HG03354 (cell line): Measurements from ENCODE around the gene SMG6.

Source experiments
- ATAC-seq: cut with Tn5 transposase; IDR thresholded peaks from one replicate; pipeline ENCODE4 v1.9.1; 2021; ENCODE audit warnings: mild to moderate bottlenecking; ENCODE audit not compliant: unreplicated experiment, poor library complexity, severe bottlenecking

SMG6 gene

DNA sequence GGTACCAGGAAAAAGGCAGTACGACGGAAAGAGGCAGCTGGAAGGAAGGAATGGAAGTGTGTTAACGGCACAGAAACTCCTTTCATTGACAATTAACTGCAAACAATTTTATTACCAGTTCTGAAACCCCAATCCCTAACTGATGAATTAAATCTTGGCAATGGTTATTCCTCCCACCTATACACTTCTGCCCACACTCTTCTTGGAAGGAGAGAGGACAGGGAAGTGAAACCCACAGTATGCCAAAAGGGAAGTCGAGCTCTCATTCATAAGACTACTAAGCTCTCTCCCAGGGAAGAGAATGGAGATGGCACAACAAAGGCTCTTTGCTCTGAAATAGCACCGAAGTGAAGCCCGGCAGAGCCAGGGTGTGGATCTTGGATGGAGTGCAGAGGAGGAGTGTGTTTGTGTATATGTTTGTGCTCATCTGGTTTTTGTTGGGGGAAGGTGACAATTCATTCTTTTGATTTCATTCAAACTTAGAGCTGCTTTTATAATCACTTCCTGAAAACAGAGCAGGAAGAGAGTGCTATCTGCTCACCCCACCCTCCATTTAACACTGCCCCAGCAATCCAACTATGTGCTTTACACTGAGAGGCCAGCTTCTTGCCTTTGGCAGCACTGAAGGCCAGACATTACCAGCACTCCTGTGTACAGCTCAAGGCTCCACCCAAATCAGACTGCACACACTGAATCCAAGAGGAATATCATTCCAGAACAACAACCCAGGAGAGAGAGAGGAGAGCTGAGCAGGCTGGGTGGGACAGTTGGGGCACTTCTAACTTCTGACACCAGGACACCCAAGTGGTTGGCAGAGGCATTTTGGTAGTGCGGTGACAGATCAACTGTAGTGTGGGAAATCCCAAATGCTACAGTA, 180.0 kb downstream of the SMG6 start:
- no peak for ATAC-seq

DNA sequence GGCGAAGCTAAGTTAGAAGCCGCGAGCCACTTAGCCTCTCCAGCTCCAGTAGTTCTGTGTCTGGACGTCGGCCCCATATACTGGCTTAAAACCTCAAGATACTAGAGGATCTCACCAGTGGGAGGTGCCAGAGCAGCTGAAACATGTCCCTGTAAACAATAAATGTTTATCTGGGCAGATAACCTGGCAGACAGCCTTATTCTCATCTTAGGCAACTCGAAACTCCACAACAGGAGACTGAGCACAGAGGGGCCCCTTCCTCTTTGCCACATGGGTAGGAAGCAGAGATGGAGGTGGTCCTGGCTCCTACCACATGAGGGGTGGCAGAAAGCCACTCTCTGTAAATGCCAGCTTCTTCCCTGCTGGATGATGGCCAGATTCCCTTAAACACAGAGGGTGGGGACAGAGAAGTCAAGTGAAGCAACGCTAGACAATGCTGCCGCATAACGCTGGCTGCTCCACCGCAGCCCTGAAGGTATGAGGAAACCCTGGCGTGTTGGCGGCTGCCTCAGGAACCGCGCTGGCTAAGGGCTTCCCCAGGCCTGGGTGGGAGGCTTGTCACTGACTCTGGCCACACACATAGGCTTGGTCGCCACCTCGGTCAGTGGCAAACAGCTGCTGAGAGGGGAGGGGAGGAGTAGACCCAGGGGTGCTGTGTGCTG, 180.8 kb downstream of the SMG6 start:
- no peak for ATAC-seq

GRCh38 chr17:2120586-2121335, 182.8 kb downstream of the SMG6 start:
- ATAC-seq, result no peak

DNA sequence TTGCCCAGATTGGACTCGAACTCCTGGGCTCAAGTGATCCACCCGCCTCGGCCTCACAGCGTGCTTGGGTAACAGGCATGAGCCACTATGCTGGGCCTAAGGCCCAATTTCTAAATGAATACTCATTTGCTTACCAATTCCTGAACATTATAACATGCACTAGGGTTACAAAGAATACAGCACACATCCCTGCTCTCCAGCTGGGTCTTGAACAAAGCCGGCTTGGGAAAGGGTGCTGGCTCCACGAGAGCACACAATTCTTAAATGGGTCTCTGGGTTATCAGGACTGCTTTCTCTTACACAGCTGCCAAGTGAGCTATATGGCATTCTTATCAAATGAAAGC, 190.3 kb downstream of the SMG6 start:
- ATAC-seq, result no peak

GRCh38 chr17:2111691-2112090, 191.9 kb downstream of the SMG6 start:
- ATAC-seq, result no peak

GRCh38 chr17:2110436-2110835, 193.1 kb downstream of the SMG6 start:
- ATAC-seq, result no peak

- ATAC-seq, result no peak
These were observed 195.4 kb downstream of the SMG6 start for GRCh38 chr17:2108170-2108569.

DNA sequence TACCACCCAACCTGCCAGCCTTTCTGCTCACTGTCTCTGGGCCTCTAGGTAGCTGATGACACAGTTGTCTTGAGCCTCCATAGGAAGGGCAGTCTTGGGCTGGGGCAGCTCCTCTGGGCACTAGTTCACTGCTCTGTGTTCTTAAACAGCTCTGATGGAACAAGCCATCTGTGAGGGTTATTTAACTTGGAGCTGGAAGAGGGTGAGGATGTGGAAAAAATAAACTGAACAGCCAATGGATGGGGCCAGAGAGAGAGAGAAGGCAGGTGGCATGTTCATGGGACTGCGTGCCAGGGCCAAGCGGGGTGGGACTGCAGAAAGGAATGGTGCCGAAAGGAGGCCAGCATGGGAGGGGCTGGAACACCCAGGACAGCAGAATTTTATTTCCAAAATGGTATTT, 196.1 kb downstream of the SMG6 start:
- ATAC-seq, result no peak

- ATAC-seq, result no peak
These were observed 196.5 kb downstream of the SMG6 start for GRCh38 chr17:2107050-2107449.

GRCh38 chr17:2106308-2106955, 197.2 kb downstream of the SMG6 start:
- no peak for ATAC-seq

- no peak for ATAC-seq
These were observed 197.9 kb downstream of the SMG6 start for GRCh38 chr17:2105663-2106062.

- no peak for ATAC-seq
These were observed 200.4 kb downstream of the SMG6 start for GRCh38 chr17:2102931-2103809.

DNA sequence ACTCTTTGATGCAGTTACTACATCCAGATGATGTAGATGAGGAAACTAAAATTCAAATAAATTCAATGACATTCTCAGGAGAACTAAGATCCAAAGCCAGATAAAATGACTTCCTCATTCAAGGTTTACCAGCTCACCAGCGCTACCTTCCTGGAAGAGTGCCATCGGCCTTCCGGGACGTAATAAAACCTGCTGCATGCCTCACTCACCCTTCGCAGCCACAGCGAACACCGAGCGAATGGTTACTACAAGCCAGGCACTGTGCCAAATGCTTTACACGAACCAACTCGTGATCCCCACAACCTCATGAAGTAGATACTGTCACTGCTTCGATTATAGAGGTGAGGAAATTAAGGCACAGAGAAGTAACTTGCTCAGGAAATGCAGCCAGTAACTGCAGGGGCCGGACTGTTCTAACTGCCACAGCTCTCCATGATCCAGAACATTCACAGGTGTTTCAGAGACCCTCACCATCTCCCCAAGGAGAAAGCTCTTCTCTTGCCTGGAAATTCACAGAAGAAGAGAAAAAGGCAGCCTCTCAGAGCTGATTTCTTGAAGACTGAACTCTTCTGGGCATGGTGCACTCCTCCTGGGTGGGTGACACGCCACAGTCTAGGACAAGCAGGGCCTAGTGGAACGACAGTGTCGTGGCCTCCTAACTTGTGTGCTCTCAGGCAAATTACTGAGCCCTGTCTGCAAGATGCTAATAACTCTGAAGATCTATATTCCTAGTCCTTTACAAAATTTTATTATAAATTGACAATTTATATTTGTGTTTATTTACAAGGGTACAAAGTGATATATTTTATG, 201.9 kb downstream of the SMG6 start:
- ATAC-seq, result no peak

- no peak for ATAC-seq
These were observed 208.1 kb downstream of the SMG6 start for GRCh38 chr17:2095536-2095910.

DNA sequence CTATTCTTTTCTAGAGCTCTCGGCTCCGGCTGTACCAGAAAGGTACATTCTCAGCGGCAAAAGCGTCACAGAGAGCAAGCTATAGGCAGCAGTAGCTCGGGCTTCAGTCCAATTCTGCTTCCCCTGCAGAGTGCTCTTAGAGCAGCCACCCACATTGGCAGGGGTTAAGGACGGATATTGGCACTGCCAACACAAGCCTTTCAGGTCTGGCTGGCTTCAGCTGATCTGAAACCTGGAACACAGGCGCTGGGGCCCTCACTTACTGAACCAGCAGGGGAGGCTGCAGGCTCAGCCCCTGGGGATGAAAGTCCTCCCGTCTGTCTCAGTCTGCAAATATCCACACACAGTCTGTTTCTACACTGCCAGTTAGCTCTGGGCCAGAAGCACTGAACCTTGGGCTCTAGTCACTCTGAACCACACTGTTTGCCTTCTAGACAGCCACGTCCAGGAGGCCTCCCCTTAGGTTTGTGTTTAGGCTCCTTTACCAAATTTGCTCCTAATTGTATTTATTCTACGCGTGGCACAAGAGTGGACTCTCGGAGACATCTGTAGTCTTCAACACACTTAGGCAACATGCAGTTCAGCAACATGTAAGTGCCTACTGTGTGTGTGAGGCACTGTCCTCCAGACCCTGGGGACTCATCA, 208.6 kb downstream of the SMG6 start:
- no peak for ATAC-seq

DNA sequence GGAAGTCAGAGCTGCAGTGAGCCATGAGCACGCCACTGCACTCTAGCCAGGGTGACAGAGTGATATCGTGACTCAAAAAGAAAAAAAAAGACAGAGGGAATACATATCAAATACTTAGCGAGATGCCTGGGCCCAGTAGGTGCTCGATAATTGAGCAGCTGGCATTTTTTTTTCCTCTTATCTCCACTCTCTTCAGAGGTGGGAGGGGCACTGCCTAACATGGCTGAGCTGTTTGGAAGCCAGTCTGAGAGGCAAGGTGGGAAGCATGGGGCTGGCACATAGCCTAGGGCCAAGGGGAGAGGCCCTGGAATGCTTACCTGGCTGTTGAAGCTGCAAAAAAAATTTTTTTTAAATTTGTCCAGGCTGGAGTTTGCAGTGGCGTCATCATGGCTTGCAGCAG, 210.2 kb downstream of the SMG6 start:
- ATAC-seq, result no peak

DNA sequence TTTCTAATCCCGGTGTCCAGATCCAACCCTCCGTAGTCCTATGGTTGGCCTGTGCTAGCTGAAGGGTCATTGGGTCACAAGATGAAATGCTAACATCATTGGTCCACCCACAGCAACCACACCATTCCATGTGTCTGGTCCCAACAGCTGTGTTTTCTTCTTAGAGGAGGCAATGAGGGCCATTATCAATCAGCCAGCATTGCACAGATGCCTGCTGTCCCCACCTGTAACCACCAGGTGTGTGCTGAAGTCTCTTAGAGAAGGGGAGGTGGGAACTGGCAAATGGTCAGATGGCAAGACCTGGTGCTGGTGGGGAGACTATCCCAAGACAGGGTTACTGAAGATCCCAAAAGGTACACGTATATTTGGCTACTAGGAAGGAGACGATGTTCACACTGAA, 211.3 kb downstream of the SMG6 start:
- no peak for ATAC-seq
